Measurements from ENCODE around the gene APBB2.

The APBB2 gene

DNA sequence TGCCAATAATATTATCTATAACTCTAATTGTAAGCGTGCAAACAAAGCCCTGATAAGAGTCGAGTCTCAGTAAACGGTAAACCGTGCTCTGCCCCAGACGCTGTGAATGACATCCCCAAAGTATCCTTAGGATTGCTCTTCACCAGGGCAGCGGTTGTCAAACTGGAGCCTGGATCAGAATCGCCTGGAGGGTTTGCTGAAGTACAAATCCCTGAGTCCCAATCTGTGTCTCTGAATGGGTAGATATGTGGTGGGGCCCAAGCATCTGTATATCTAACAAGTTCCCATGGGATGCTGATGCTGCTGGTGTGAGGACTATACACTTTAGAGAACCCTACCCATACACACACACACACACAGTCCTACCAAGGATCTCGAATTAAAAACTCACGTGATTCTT, 813 bp upstream of the APBB2 start:
- FAIRE-seq, result no peak

DNA sequence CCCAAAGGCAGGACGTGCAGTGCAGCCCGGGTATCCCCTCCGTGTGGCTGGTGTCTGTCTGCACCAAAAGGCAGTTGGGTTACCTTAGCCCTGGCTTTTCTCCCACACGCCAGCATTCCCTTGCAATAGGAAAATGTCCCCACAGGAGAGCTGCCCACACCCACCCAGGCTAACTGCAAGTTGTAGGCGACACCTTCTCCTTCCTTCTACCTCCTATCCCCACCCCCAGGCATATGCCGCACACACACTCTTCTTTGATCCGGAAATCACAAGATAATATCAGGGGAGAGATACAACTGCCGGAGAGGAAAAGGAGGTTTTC, 444 bp upstream of the APBB2 start:
- FAIRE-seq, result no peak

DNA sequence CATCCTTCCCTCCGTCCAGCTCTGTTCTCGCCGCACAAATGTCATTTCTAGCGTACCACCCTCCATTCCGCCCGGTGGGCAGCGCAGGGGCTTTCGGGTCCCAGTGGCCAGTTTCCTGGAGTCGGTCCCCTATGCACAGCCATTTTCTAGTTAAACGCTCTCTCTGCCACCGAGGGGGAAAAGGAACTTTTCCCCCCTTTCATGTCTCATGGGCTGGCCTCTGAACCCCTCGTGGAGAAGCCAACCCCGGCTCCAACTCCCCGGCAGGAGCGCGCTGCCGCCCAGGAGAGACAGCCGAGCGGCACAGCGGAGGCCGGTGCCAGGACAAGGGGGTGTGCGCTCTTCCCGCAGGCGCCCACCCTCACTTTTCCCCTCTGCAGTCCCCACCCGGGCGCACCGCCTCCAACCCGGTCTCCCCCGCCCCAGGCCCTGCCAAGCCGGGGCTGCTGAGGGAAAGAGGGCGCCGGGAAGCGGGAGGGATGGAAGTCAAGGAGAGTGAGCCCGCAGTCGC, 662 bp downstream of the APBB2 start:
- no peak for FAIRE-seq

DNA sequence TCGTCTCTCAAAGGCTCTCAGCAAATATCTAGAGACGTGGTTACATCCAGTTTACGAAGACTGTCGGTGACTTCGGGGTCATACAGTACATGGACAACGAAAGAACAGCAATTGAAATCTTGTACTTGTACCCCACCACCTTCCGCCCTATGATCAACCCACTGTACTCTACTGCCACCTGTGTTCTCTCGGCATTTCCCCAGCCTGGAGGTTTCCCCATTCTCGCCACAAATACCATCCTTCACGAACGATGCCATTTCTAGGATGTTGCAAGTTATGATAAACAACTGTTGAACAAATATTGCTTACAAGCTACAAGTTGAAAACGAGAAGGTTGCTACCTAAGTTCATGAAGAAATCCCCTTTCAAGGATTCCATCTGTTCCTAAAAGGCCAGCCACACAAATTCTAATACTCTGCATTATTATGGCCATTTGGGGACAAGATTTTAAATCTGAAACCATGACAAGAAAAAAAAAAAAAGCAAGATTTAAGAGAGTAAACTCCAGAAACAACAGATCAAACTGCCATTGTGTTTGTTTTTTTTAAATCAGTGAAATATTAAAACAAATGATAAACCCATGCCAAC, 1.6 kb downstream of the APBB2 start:
- no peak for FAIRE-seq

DNA sequence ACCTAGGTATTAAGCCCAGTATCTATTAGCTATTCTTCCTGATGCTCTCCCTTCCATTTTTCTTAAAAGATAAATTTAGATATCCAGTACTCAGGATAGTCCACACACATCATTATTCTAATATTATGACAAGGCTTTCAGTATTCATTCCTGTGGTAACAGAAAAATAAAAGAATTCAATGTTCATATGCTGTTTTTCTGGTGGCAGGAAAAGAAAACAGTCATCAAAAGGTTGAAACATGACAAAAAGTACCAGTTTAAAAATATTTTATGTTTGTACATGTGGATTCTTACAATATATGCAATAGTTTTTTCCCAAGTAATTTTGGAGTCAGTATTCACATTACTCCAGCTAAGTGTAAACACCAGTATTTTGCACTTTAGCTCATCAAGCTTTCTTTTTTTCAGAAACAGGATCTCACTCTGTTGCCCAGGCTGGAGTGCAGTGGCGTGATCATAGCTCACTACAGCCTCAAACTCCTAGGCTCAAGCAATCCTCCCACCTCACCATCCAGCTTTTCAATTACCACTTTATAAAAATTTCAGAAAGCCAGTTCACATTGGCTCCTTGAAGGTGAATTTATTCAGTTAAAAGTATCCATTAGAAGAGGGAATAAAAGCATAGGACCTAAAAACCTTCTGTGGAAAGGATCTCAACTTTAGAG, 2.3 kb downstream of the APBB2 start:
- no peak for FAIRE-seq

DNA sequence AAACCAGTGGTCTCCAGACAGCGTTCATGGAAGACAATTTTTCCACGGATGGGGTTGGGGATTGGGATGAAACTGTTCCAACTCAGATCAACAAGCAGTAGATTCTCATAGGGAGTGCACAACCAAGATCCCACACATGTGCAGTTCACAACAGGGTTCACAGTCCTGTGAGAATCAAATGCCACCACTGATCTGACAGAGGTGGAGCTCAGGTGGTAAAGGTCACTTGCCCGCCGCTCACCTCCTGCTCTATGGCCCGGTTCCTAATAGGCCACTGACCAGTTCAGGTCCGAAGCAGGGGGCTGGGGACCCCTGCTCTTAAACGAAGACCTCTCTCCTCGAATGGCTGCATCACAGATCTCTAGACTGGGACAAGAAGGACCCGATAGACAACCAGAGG, 4.4 kb downstream of the APBB2 start:
- FAIRE-seq, result no peak

- FAIRE-seq, result no peak
Observed at GRCh38 chr4:41209187-41209586, 5.2 kb downstream of the APBB2 start.

DNA sequence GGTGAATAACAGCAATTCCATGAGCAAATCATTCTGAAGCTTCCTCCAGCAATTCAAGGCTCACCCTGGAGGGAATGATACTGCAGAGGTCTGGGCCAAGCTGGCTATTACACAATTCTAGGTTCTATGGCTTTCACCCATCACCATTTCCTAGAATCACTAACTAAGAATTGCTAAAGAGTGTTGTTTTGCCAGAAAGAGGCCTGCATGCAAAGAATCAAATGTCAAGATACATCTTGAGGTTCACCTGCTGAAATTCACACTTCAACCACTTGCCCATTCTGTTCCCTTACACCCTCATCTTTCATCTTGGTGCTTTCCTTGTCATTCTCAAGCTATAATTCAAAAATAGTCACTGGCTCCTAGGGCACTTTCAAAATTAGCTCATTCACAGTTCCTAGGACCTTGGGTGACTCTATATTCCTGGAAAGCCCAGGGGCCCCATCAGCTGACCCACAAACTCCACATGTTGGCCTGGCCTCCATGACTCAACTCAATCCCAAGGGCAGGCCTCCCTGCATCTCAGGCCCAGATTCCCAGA, 7.0 kb downstream of the APBB2 start:
- no peak for FAIRE-seq

GRCh38 chr4:41205854-41206460, 8.4 kb downstream of the APBB2 start:
- FAIRE-seq, result no peak

- FAIRE-seq, result no peak
Observed at GRCh38 chr4:41205130-41205529, 9.2 kb downstream of the APBB2 start.

GRCh38 chr4:41204400-41204978, 9.9 kb downstream of the APBB2 start:
- no peak for FAIRE-seq

DNA sequence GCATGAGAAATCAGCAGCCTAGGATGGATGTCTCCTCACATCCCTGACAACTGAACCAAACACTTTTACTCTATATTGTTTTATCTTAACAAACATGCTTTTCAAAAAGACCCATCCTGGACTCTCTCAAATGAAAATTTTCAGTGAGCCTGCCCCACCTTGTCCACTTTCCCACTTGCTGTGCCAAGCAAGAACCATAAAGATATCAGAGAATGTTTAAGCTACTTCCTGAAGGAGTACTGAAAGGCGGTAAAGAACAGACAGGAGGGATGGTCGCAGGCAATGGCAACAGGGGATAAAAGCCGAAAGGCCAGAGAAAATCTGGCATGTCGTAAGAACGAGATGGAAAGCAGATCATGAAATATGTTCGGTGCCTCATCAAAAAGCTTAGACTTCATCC, 10.5 kb downstream of the APBB2 start:
- no peak for FAIRE-seq

- no peak for FAIRE-seq
Observed at GRCh38 chr4:41202820-41203568, 11.3 kb downstream of the APBB2 start.

DNA sequence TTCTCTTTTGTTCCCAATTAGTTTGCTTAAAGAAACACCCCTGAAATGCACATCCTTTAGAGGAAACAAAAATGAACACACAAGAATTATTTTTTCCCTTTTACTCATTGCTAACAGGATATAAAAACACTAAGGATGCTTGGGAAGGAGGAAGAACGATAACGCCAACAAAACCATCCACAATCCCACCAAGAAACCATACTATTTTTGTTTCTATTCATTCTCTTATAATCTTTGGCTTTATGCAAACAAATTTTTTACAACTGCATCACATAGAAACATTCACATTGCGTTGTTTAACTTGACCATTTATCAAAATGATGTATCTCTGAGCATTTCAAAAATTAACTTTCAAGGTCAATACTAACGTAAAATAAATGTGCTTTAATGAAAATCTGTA, 12.0 kb downstream of the APBB2 start:
- no peak for FAIRE-seq

GRCh38 chr4:41200486-41201017, 13.8 kb downstream of the APBB2 start:
- no peak for FAIRE-seq

DNA sequence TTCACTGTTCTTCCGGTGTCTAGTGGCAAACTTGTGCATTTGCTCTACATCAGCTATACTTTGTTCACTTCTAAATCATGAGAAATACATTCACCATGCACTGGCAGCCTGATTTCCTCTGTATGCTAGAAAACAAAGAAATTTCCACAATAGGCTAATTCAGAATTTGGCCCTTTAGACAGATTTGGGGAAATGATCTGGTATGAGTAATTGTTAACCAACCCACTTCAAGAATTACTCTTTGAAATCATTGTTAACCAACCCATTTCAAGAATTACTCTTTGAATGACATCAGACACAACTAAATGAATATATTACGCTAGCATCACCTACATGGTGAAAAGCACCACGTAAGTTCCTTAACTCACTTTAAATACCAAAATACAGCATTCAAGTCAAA, 14.6 kb downstream of the APBB2 start:
- no peak for FAIRE-seq

- FAIRE-seq, result no peak
Observed at GRCh38 chr4:41197996-41198395, 16.3 kb downstream of the APBB2 start.

- no peak for FAIRE-seq
Observed at GRCh38 chr4:41197495-41197894, 16.8 kb downstream of the APBB2 start.

GRCh38 chr4:41196633-41197332, 17.6 kb downstream of the APBB2 start:
- FAIRE-seq, result no peak

DNA sequence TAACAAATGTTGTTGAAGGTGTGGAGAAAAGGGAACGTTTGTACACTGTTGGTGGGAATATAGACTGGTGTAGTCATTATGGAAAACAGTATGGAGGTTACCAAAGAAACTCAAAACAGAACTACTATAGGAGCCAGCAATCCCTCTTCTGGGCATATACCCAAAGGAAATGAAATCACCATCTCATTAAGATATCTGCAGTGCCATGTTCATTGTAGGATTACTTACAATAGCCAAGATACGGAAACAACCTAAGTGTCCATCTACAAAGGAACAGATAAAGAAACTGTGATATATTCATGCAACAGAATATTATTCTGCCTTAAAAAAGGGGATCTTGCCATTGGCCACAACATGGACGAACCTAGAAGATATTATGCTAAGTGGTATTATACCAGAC, 22.2 kb downstream of the APBB2 start:
- no peak for FAIRE-seq

DNA sequence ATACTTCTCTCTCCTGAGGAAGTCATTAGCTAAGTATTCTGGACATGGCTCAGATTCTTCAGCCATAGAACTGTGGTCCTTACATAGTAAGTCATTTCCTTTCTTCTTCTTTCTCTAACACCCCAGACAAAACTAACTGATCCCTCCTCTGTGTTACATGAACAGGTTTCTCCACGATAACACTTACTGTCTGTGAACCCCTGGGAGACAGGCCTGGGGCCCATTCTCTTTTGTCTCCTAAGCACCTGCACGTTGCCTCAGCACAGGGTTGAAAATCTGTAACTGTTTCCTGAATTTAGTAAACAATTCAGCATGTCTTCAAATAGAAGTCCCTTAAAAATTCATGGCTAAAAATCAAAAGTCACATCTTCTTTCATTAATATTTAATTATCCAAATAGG, 24.7 kb downstream of the APBB2 start:
- no peak for FAIRE-seq

DNA sequence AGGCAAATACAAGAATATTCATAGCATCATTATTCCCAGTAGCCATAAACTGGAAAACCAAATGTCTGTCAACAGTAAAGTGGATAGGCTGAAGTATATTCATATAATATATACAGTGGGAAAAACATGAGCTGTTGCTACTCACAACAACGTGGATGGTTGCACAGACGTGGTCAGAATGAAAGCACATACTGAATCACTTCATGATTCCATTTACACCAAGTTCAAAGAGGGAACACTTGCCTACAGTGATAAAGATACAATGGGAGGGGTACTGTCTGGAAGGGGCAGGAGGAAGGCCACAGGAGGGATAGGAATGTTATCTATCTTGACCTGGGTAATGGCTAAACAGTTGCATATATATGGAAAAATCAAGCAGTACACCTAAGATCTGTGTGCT, 25.3 kb downstream of the APBB2 start:
- no peak for FAIRE-seq

Data from TTC549 (cell line).